Gastroesophageal sphincter (tissue), 4 donors: ENCODE results near the gene TPD52L2. TPM values are rescaled to one million over a fixed set of nuclear protein-coding genes. Genes with fewer than 3 reads are reported as not detected.

ENCODE experiments used
- ATAC-seq: fragments of 150-250 bp; one replicate; pipeline ENCODE4 v1.9.1; 2016; ENCODE audit warnings: mild to moderate bottlenecking, moderate library complexity
- H3K27ac ChIP-seq, 4 donors: fragments of 200-600 bp; sonication (generic) in 3 of 4; 1 replicate in 3 of 4; 2 replicates in 1 of 4; pipeline ENCODE4 v1.5.1; 2016 to 2019
- H3K27me3 ChIP-seq: fragments of 200-600 bp; sonication (generic); one replicate; pipeline ENCODE4 v1.5.1; 2019
- H3K36me3 ChIP-seq, 2 donors: fragments of 200-600 bp; sonication (generic); one replicate each; pipeline ENCODE4 v1.5.1; 2019; ENCODE audit warnings: control low read depth in 1 of 2
- H3K4me1 ChIP-seq, 3 donors: fragments of 200-600 bp; sonication (generic); 1 replicate in 2 of 3; 2 replicates in 1 of 3; pipeline ENCODE4 v1.5.1; 2016 to 2019; ENCODE audit warnings: control low read depth in 2 of 3
- H3K4me3 ChIP-seq, 2 donors: fragments of 200-600 bp; sonication (generic); one replicate each; pipeline ENCODE4 v1.5.1; 2019; ENCODE audit warnings: mild to moderate bottlenecking in 1 of 2, moderate library complexity in 1 of 2
- H3K9me3 ChIP-seq, 3 donors: fragments of 200-600 bp; sonication (generic); one replicate each; pipeline ENCODE4 v1.5.1; 2017 to 2019; ENCODE audit warnings: control low read depth in 2 of 3
- EP300 ChIP-seq: sonication (generic); formaldehyde crosslinking; IDR thresholded peaks from one replicate; pipeline ENCODE4 v1.6.1; 2017; ENCODE audit warnings: antibody characterized with exemption, mild to moderate bottlenecking
- POLR2A ChIP-seq, 2 donors: fragments of 450-650 bp; IDR thresholded peaks; one replicate each; pipeline ENCODE4 v1.6.1; 2017; ENCODE audit warnings: antibody characterized with exemption in 2 of 2, mild to moderate bottlenecking in 2 of 2, moderate library complexity in 1 of 2
- POLR2AphosphoS5 ChIP-seq: sonication (generic); formaldehyde crosslinking; IDR thresholded peaks from one replicate; pipeline ENCODE4 v1.6.1; 2017; ENCODE audit warnings: antibody characterized with exemption
- WGBS, 2 donors: methylation state at CpG; one replicate each; pipeline ENCODE4 v1.1.5; 2018; ENCODE audit warnings: low coverage in 1 of 2; 5-methylcytosine and 5-hydroxymethylcytosine counted together
- total RNA-seq, 4 donors: library from RNA; depleted of rRNA; stranded (reverse); fragments of >200 nt; gene quantifications; one replicate each; pipeline ENCODE4 v1.1.0, GENCODE V29; 2016
- TF ChIP-seq, protein P1 (sequence below), 4 experiments: fragments of 200-600 bp in 2 of 4; fragments of 450-650 bp in 2 of 4; sonication (generic) in 1 of 4; IDR thresholded peaks; one replicate each; pipeline ENCODE4 v1.5.1; 2017 to 2019; ENCODE audit warnings: antibody characterized with exemption in 4 of 4, mild to moderate bottlenecking in 2 of 4, moderate library complexity in 2 of 4

TPD52L2 gene
- total RNA-seq, 4 donors from 2014 or later, result 136 to 157 (median 145) TPM

DNA sequence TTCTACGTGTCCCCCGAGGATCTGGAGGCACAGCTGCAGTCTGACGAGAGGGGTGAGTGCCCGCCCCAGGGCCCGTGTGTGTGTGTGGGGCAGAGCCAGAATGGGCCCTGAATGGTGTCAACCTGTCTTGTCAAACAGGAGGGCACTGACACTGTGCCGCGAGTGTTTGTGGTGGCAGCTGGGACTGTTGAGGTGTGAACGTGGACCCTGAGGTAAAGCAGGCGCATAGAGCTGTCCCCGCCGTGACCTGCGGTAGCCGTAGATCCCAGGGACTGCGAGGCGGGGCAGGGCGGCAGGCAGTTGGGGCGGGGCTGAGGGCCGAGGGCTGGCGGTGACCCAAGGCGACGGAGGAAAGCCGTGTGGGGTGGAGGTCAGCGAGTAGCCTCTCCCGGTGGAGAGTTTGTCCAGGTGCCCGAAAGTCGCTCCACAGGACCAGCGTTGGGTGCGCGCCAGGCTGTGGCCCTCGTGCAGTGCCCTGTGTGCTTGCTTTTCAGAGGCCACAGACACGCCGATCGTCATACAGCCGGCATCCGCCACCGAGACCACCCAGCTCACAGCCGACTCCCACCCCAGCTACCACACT is 66.0 kb downstream of the TPD52L2 start:
- no peak overlapping the region for H3K27ac ChIP-seq
- H3K36me3 ChIP-seq, result peaks cover 0 to 92% of the 10 kb centered on the region in 2 donors
- H3K4me3 ChIP-seq, result no peak overlapping the region
- no peaks in the 10 kb centered on the region for H3K9me3 ChIP-seq
- H3K4me1 ChIP-seq, result no peaks in the 10 kb centered on the region
- no peak for ATAC-seq
- H3K27me3 ChIP-seq, result no peaks in the 10 kb centered on the region
- TF ChIP-seq POLR2AphosphoS5, result no peak
- TF ChIP-seq POLR2A (IDR thresholded peaks at IDR 0.05), result no peak
- no peak for TF ChIP-seq EP300
- TF ChIP-seq, protein P1, sequence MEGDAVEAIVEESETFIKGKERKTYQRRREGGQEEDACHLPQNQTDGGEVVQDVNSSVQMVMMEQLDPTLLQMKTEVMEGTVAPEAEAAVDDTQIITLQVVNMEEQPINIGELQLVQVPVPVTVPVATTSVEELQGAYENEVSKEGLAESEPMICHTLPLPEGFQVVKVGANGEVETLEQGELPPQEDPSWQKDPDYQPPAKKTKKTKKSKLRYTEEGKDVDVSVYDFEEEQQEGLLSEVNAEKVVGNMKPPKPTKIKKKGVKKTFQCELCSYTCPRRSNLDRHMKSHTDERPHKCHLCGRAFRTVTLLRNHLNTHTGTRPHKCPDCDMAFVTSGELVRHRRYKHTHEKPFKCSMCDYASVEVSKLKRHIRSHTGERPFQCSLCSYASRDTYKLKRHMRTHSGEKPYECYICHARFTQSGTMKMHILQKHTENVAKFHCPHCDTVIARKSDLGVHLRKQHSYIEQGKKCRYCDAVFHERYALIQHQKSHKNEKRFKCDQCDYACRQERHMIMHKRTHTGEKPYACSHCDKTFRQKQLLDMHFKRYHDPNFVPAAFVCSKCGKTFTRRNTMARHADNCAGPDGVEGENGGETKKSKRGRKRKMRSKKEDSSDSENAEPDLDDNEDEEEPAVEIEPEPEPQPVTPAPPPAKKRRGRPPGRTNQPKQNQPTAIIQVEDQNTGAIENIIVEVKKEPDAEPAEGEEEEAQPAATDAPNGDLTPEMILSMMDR (IDR thresholded peaks at IDR 0.05), result no peak
- WGBS, 2 donors, result 76 to 77% methylated on average over 4 to 5 of the region's 37 CpGs

DNA sequence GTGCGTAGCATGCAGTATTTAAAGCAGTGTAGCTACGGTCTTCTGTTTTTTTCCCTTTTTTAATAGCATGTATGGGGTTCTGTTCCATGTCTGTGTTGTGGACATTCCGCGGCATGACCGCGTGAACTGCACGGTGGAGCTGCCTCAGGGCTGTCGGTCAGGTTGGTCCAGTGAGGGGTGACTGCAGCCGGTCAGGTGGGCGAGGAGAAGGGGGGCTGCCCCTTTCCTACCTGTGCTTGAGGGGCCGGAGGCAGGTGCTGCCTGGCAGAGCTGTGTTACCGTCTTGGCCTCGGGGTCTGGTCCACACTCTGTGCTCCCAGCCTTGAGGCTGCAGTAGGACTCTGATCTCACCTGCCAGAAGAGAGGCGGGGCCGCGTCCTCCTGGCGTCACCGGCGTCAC is 66.7 kb downstream of the TPD52L2 start:
- Histone ChIP-seq H3K9me3 (no peaks in the 10 kb centered on the region), H3K36me3 (peaks cover 0 to 94% of the 10 kb centered on the region in 2 donors), H3K27ac (no peak overlapping the region), H3K27me3 (no peaks in the 10 kb centered on the region), H3K4me1 (no peaks in the 10 kb centered on the region), H3K4me3 (no peak overlapping the region)
- TF ChIP-seq, protein P1 (IDR thresholded peaks at IDR 0.05), result no peak
- TF ChIP-seq EP300 (no peak), POLR2A (IDR thresholded peaks at IDR 0.05) (no peak), POLR2AphosphoS5 (no peak)
- WGBS, 2 donors, result 93 to 96% methylated on average over 3 to 14 of the region's 19 CpGs
- no peak for ATAC-seq

DNA sequence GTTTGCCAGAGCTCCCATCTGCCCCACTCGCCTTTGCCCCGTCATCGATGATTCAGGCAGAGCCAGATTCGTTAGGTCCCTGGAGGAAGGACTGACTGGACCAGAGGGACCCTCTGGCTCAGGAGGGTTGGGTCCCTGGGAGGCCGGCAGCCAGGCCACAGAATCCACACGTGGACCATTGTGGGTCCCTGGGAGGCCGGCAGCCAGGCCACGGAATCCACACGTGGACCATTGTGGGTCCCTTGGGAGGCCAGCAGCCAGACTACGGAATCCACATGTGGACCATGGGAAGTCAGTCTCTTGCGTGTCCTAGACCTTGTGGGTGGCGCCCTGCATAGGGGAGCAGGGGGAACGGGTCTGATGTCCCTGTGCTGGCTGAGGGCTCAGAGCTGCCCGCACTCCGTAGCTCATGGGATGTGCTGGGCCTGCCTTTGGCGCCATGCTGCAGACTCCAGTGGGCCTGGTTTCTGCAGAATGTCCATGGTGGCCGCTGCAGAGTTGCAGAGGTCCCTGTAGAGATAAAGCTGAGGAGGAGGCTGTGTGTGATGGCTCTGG is 67.6 kb downstream of the TPD52L2 start:
- Histone ChIP-seq H3K4me3 (no peak overlapping the region), H3K27me3 (no peaks in the 10 kb centered on the region), H3K4me1 (no peaks in the 10 kb centered on the region), H3K27ac (no peak overlapping the region), H3K36me3 (peaks cover 0 to 93% of the 10 kb centered on the region in 2 donors), H3K9me3 (no peaks in the 10 kb centered on the region)
- TF ChIP-seq POLR2AphosphoS5 (no peak), POLR2A (IDR thresholded peaks at IDR 0.05) (no peak), EP300 (no peak)
- TF ChIP-seq, protein P1 (IDR thresholded peaks at IDR 0.05), result no peak
- no peak for ATAC-seq
- WGBS, 2 donors, result no CpG with 5 or more reads among the region's 17 CpGs

DNA sequence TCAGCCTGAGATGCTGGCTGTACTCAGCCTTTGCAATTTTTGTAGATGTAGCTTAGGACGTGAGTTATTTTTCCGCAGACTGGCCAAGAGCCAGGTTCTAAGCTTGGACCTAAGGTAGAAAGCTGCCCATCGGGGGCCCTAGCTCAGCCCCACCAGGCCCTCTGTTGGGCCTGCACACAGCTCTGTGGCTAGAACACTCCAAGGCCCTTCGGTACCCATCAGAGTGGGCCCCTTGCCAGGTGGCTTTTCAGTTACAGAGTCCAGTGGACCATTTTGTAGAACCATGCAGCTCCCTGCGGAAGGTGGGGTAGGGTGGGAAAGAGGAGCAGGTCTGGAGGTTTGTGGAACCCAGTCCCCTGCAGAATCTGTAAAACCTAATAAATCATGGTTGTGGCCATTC is 68.6 kb downstream of the TPD52L2 start:
- no peak overlapping the region for H3K27ac ChIP-seq
- no peaks in the 10 kb centered on the region for H3K9me3 ChIP-seq
- no peaks in the 10 kb centered on the region for H3K27me3 ChIP-seq
- WGBS, 2 donors, result 72% methylated on average over 3 of the region's 5 CpGs; no CpG with 5 or more reads in 1 of the 2 donors
- ATAC-seq, result no peak
- no peaks in the 10 kb centered on the region for H3K4me1 ChIP-seq
- H3K36me3 ChIP-seq, result peaks cover 0 to 92% of the 10 kb centered on the region in 2 donors
- H3K4me3 ChIP-seq, result no peak overlapping the region
- TF ChIP-seq POLR2A (IDR thresholded peaks at IDR 0.05) (no peak), EP300 (no peak), POLR2AphosphoS5 (no peak)
- TF ChIP-seq, protein P1 (IDR thresholded peaks at IDR 0.05), result no peak
